ENCODE results near the gene C6orf136. TPM values are rescaled to one million over a fixed set of nuclear protein-coding genes. Genes with fewer than 3 reads are reported as not detected.

The C6orf136 gene
- total and polyA plus RNA-seq, 9 of the 15 experiments (the other 6 are each of a cell fraction or from before 2014, with no cell fraction given): 14.1 to 63.1 (median 18.4) TPM

- CTCF ChIA-PET (ENCODE audit: low intra/inter-chr PET ratio): no interaction called here
- Histone ChIP-seq H3K27me3 (ENCODE audit: control insufficient read depth in 2 of 2, insufficient read depth in 2 of 2, low read length in 2 of 2) (no peaks in the 10 kb centered on the region), H3K27ac (ENCODE audit: extremely low read depth, low read depth, low read length) (no peak overlapping the region), H3K9me1 (ENCODE audit: control insufficient read depth, insufficient read depth, low read length) (no peaks in the 10 kb centered on the region), H3K9ac (ENCODE audit: insufficient read depth in 1 of 2, low read depth in 2 of 2, low read length in 2 of 2) (no peak overlapping the region), H3K9me3 (replicated peaks; ENCODE audit: control insufficient read depth, insufficient read depth, low read depth, low read length) (no peaks in the 10 kb centered on the region; the same call in 1 of the 2 replicates), H4K20me1 (replicated peaks; ENCODE audit: control insufficient read depth, insufficient read depth, low read length) (no peaks in the 10 kb centered on the region), H3K4me3 (no peak overlapping the region), H2AFZ (ENCODE audit: low read depth, low read length) (no peak overlapping the region), H3K36me3 (ENCODE audit: control insufficient read depth, insufficient read depth, low read length) (peaks cover 15% of the 10 kb centered on the region), H3K4me2 (ENCODE audit: insufficient read depth, low read length) (no peak overlapping the region), H3K4me1 (replicated peaks in 1 of 2; ENCODE audit: control insufficient read depth in 2 of 2, insufficient read depth in 2 of 2, low read length in 2 of 2) (peaks cover 2 to 3% of the 10 kb centered on the region in 2 experiments), H3K79me2 (ENCODE audit: control insufficient read depth, insufficient read depth, low read length) (peaks cover 2% of the 10 kb centered on the region; the same call in 2 of the 3 replicates)
- TF ChIP-seq POLR3A (IDR thresholded peaks at IDR 0.05; ENCODE audit: borderline replicate concordance, extremely low read depth, insufficient read depth, insufficient read length): no peak
- no peak for TF ChIP-seq HES1 (IDR thresholded peaks at IDR 0.05; ENCODE audit: low read depth)
- TF ChIP-seq ZNF445 (CRISPR knock-in tag; IDR thresholded peaks at IDR 0.05; ENCODE audit: low read depth): no peak
- no peak for TF ChIP-seq ZNF274 (IDR thresholded peaks at IDR 0.05; ENCODE audit: borderline replicate concordance, low read depth, low read length)
- TF ChIP-seq RBM25 (IDR thresholded peaks at IDR 0.05; ENCODE audit: low read depth, low read length, severe bottlenecking): no peak
- TF ChIP-seq SMARCE1 (IDR thresholded peaks at IDR 0.05): no peak
- no peak for TF ChIP-seq HNRNPLL (IDR thresholded peaks at IDR 0.05; ENCODE audit: low read depth, low read length, poor library complexity, severe bottlenecking)
- no peak for TF ChIP-seq ZNF24 (IDR thresholded peaks at IDR 0.05)
- BruUV-seq (replicated peaks): no TSS peak
- POLR2A ChIA-PET: interaction anchor here (0.5 to 2.2 kb wide), 4 partner anchors 14 to 48 kb away, joined by 3 to 8 read pairs (median 6); partner anchors contain the start of gene ATAT1
- FAIRE-seq (no peak), DNase-seq (ENCODE audit: extremely low read depth in 1 of 4, low spot score in 3 of 4) (no peak), ATAC-seq (no peak)
- intact Hi-C loops (cut with micrococcal nuclease): no loop called here
- 63% methylated on average over 7 of the region's 10 CpGs for WGBS (ENCODE audit: insufficient coverage, low coverage, missing lambda C conversion rate)
- in situ Hi-C loops (cut with MboI): no loop called here
Observed at GRCh38 chr6:30640481-30640880, 6.5 kb upstream of the C6orf136 start.

All from K562 (cell line).